COLO668 (cell line): ENCODE data around the gene TNKS2.
"Not testable (repeated sequence)": the region's sequence is repeated elsewhere in the genome, so short reads cannot be mapped to it uniquely, and the experiment has no call there.

Experiments
- DNase-seq: peaks from one replicate; lab custom pipeline; 2025; ENCODE audit not compliant: unreplicated experiment; lab: John Stamatoyannopoulos, UW

TNKS2 gene

GRCh38 chr10:91865562-91866081 lies 67.4 kb downstream of the TNKS2 start:
- no peak for DNase-seq

- DNase-seq = no peak
Measured at GRCh38 chr10:91875156-91875555, 76.9 kb downstream of the TNKS2 start.

- DNase-seq = no peak
Measured at GRCh38 chr10:91875779-91876178, 77.6 kb downstream of the TNKS2 start.

GRCh38 chr10:91879515-91880170 lies 81.4 kb downstream of the TNKS2 start:
- no peak for DNase-seq

- DNase-seq = no peak
Measured at GRCh38 chr10:91880310-91880709, 82.1 kb downstream of the TNKS2 start.

GRCh38 chr10:91883549-91884444 lies 85.6 kb downstream of the TNKS2 start:
- no peak for DNase-seq

- DNase-seq = no peak
Measured at GRCh38 chr10:91884536-91884935, 86.3 kb downstream of the TNKS2 start.

- DNase-seq = no peak
Measured at GRCh38 chr10:91885362-91886079, 87.3 kb downstream of the TNKS2 start.

GRCh38 chr10:91886954-91887271 lies 88.7 kb downstream of the TNKS2 start:
- DNase-seq = no peak

- peak; percentile 13 for DNase-seq
Measured at GRCh38 chr10:91887272-91888076, 89.2 kb downstream of the TNKS2 start.

GRCh38 chr10:91891125-91892001 lies 93.1 kb downstream of the TNKS2 start:
- no peak for DNase-seq

- DNase-seq = no peak
Measured at GRCh38 chr10:91893051-91893450, 94.8 kb downstream of the TNKS2 start.

GRCh38 chr10:91894261-91894685 lies 96.0 kb downstream of the TNKS2 start:
- DNase-seq = not testable (repeated sequence)

GRCh38 chr10:91896212-91896756 lies 98.1 kb downstream of the TNKS2 start:
- DNase-seq = no peak

- DNase-seq = no peak
Measured at GRCh38 chr10:91897421-91897820, 99.2 kb downstream of the TNKS2 start.

- peak; percentile 28 for DNase-seq
Measured at GRCh38 chr10:91901784-91902677, 103.8 kb downstream of the TNKS2 start.

GRCh38 chr10:91907033-91907594 lies 108.9 kb downstream of the TNKS2 start:
- DNase-seq = no peak

GRCh38 chr10:91907914-91908336 lies 109.7 kb downstream of the TNKS2 start:
- DNase-seq = no peak
